Measurements from ENCODE around the gene RNF224. TPM values are rescaled to one million over a fixed set of nuclear protein-coding genes. Genes with fewer than 3 reads are reported as not detected.

Gene RNF224
- total RNA-seq, 1 experiment from 2014 or later: 1.2 TPM

DNA sequence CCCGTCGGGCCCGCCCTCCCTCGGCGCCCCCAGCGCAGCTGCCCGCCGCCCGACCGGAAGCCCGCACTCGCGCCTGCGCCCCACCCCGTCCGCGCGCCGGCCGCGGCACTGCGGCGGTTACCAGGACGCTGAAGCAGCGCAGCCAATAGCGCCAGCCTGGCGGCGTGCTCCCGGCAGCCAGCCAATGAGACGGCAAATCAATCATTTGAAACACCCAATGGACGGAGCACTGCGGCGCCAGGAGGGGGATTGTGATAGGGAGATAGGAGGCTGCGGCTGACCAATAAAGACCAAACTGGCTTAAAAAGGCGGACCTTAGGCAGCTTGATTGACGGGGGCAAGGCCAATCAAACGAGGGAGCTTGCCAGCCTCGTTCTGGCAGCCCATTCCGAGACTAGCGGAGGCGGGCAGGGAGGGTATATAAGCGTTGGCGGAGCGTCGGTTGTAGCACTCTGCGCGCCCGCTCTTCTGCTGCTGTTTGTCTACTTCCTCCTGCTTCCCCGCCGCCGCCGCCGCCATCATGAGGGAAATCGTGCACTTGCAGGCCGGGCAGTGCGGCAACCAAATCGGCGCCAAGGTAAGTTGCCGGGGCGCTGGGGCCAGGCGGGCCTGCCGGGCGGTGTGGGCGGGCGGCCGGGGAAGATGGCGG, 13.7 kb downstream of the RNF224 start, which contains the start of gene TUBB4B:
Gene TUBB4B, plus strand, starts transcription at position 447 of the 649 bp plus-strand sequence. Its CDS starts 74 bp downstream, at position 521.
- Histone ChIP-seq H2AFZ (ENCODE audit: low read length) (peak within 1 kb of the TSS; percentile 78), H3K4me3 (ENCODE audit: low read length) (peak within 1 kb of the TSS; percentile 97), H3F3A (ENCODE audit: low read length, unreplicated experiment) (peaks cover 5% of the 10 kb centered on the region), H3K4me2 (ENCODE audit: low read length) (peak within 1 kb of the TSS; percentile 95), H3K9me3 (ENCODE audit: low read length) (no peaks in the 10 kb centered on the region), H3K27me3 (ENCODE audit: low read length) (no peaks in the 10 kb centered on the region), H3K4me1 (ENCODE audit: insufficient read depth, low read length) (peaks cover 37% of the 10 kb centered on the region), H3K9ac (ENCODE audit: low read length) (peak within 1 kb of the TSS; percentile 89), H3K27ac (ENCODE audit: low read length) (peak within 1 kb of the TSS; percentile 89), H4K20me1 (ENCODE audit: low read length) (peaks cover 28% of the 10 kb centered on the region), H3K36me3 (ENCODE audit: low read depth, low read length) (peaks cover 17% of the 10 kb centered on the region), H3K79me2 (ENCODE audit: low read length) (peaks cover 46% of the 10 kb centered on the region), H3K9me2 (replicated peaks; ENCODE audit: low read length) (no peaks in the 10 kb centered on the region)
- ATAC-seq (peak; percentile 62), DNase-seq (peak; percentile 97)
- no TSS peak for BruUV-seq (replicated peaks)
- POLR2A ChIA-PET (ENCODE audit: unreplicated experiment): interaction anchor here (0.6 to 1.4 kb wide), 5 partner anchors 13 to 175 kb away, joined by 4 to 10 read pairs (median 4); partner anchors contain the start of genes RNF224 and TOR4A
- CTCF ChIA-PET: interaction anchor here (1.0 kb wide), 1 partner anchor 111 kb away, joined by 3 read pairs; no protein-coding TSS in a partner anchor
- intact Hi-C loops (cut with micrococcal nuclease): no loop called here
- no peak for TF ChIP-seq CTCF (conservative IDR thresholded peaks at IDR 0.05; ENCODE audit: low read depth, low read length)
- TF ChIP-seq EZH2phosphoT487 (IDR thresholded peaks at IDR 0.05; ENCODE audit: borderline replicate concordance, low read length): no peak

DNA sequence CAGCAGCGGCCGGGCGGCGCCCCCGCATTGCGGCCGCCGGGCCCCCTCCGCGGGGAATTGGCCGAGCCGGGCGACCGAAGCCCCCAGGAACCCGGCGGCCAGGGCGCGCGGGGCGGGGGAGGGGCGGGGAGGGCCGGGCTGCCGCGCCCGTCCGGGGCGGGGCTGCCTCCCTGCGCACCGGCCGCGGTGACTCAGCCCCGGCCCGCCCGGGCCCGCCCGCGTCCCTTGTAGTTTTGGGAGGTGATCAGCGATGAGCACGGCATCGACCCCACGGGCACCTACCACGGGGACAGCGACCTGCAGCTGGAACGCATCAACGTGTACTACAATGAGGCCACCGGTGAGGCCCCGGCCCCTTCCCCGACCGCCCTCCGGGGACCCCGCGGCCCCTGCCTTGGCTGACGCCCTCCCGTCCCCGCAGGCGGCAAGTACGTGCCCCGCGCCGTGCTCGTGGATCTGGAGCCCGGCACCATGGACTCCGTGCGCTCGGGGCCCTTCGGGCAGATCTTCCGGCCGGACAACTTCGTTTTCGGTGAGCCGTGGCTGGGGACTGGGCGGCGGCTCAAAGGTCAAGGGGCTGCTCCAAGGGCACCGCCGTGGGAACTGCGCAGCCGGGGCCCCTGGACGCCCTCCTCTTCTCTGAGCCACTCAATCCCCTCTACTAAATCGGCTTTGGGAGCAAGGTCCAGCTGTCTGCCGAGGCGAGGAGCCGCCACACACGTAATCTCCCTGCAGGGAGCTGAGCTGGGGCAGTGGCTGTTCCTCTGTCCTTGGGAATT, 14.4 kb downstream of the RNF224 start:
- Histone ChIP-seq H3F3A (ENCODE audit: low read length, unreplicated experiment) (peaks cover 5% of the 10 kb centered on the region), H3K4me1 (ENCODE audit: insufficient read depth, low read length) (peaks cover 37% of the 10 kb centered on the region), H3K9ac (ENCODE audit: low read length) (peak overlapping the region; percentile 89), H3K9me2 (replicated peaks; ENCODE audit: low read length) (no peaks in the 10 kb centered on the region), H3K4me2 (ENCODE audit: low read length) (peak overlapping the region; percentile 86), H3K27ac (ENCODE audit: low read length) (peak overlapping the region; percentile 53), H4K20me1 (ENCODE audit: low read length) (peaks cover 28% of the 10 kb centered on the region), H3K27me3 (ENCODE audit: low read length) (no peaks in the 10 kb centered on the region), H3K79me2 (ENCODE audit: low read length) (peaks cover 46% of the 10 kb centered on the region), H3K36me3 (ENCODE audit: low read depth, low read length) (peaks cover 17% of the 10 kb centered on the region), H3K9me3 (ENCODE audit: low read length) (no peaks in the 10 kb centered on the region), H3K4me3 (ENCODE audit: low read length) (peak overlapping the region; percentile 97), H2AFZ (ENCODE audit: low read length) (no peak overlapping the region)
- DNase-seq: peak; percentile 58
- no peak for TF ChIP-seq CTCF (conservative IDR thresholded peaks at IDR 0.05; ENCODE audit: low read depth, low read length)
- TF ChIP-seq EZH2phosphoT487 (IDR thresholded peaks at IDR 0.05; ENCODE audit: borderline replicate concordance, low read length): no peak
- TF ChIP-seq EZH2 (IDR thresholded peaks at IDR 0.05; ENCODE audit: low read length, unreplicated experiment): no peak
- POLR2A ChIA-PET (ENCODE audit: unreplicated experiment): interaction anchor here (0.7 to 1.4 kb wide), 3 partner anchors 12 to 53 kb away, joined by 4 to 32 read pairs (median 10); no protein-coding TSS in a partner anchor
- intact Hi-C loops (cut with micrococcal nuclease): no loop called here
- CTCF ChIA-PET: no interaction called here
- TSS peak; percentile 56 for BruUV-seq (replicated peaks)
- peak; percentile 10 for ATAC-seq

Measured in PC-3 (cell line).